WERI-Rb-1 (cell line): ENCODE measurements around the gene C1orf232.

Experiments used
- DNase-seq: peaks from one replicate; pipeline ENCODE4 v3.0.0-alpha.2; 2020
- H3K27ac ChIP-seq: fragments of 250-450 bp; sonication (Bioruptor Pico); 2 replicates; pipeline ENCODE4 v1.5.1; 2020; ENCODE audit warnings: mild to moderate bottlenecking, moderate library complexity
- H3K27me3 ChIP-seq: fragments of 250-450 bp; sonication (Bioruptor Pico); 2 replicates; pipeline ENCODE4 v1.5.1; 2021; ENCODE audit warnings: mild to moderate bottlenecking, low read depth, moderate library complexity; ENCODE audit not compliant: insufficient read depth, severe bottlenecking
- H3K36me3 ChIP-seq: fragments of 250-450 bp; sonication (Bioruptor Pico); 2 replicates; pipeline ENCODE4 v1.5.1; 2020; ENCODE audit warnings: mild to moderate bottlenecking, moderate library complexity
- H3K4me3 ChIP-seq: 2 replicates; pipeline ENCODE4 v1.5.1; 2011; ENCODE audit warnings: low read depth, mild to moderate bottlenecking, control low read depth, low read length
- H3K9me3 ChIP-seq: fragments of 250-450 bp; sonication (Bioruptor Pico); 2 replicates; pipeline ENCODE4 v1.5.1; 2021; ENCODE audit warnings: mild to moderate bottlenecking, moderate library complexity; ENCODE audit not compliant: severe bottlenecking
- TF ChIP-seq, protein P1 (sequence below): IDR thresholded peaks from 2 replicates; pipeline ENCODE4 v1.5.1; 2011; ENCODE audit warnings: low read depth, mild to moderate bottlenecking, control low read depth, inconsistent platforms, low read length

C1orf232 gene

DNA sequence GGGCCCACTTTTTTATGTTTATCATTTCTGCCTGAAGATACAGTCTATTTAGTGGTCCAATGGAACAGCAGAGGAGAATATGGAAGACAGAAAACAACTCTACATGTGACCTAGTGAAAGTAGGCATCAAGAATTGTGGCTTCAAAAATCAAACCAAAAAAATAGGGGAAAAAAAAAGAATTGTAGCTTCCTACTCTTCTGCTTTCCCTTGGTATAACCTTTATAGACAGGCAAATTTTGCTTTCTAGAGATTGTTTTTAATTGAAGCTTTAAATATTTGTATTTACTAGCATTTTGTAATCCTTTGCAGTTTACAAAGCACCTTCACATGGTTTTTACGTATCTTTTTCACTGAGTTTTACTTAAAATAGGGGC is 42.8 kb downstream of the C1orf232 start:
- TF ChIP-seq, protein P1, sequence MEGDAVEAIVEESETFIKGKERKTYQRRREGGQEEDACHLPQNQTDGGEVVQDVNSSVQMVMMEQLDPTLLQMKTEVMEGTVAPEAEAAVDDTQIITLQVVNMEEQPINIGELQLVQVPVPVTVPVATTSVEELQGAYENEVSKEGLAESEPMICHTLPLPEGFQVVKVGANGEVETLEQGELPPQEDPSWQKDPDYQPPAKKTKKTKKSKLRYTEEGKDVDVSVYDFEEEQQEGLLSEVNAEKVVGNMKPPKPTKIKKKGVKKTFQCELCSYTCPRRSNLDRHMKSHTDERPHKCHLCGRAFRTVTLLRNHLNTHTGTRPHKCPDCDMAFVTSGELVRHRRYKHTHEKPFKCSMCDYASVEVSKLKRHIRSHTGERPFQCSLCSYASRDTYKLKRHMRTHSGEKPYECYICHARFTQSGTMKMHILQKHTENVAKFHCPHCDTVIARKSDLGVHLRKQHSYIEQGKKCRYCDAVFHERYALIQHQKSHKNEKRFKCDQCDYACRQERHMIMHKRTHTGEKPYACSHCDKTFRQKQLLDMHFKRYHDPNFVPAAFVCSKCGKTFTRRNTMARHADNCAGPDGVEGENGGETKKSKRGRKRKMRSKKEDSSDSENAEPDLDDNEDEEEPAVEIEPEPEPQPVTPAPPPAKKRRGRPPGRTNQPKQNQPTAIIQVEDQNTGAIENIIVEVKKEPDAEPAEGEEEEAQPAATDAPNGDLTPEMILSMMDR = no peak
- Histone ChIP-seq H3K4me3 (no peak overlapping the region), H3K27me3 (no peaks in the 10 kb centered on the region), H3K9me3 (no peaks in the 10 kb centered on the region), H3K36me3 (peaks cover 6% of the 10 kb centered on the region; the same call in 1 of the 2 replicates), H3K27ac (peak overlapping the region; percentile 71)
- no peak for DNase-seq

GRCh38 chr1:26125382-26125781 is 43.4 kb downstream of the C1orf232 start:
- Histone ChIP-seq H3K9me3 (no peaks in the 10 kb centered on the region), H3K36me3 (peaks cover 7% of the 10 kb centered on the region; the same call in 1 of the 2 replicates), H3K4me3 (no peak overlapping the region), H3K27me3 (no peaks in the 10 kb centered on the region), H3K27ac (peak overlapping the region; percentile 71)
- TF ChIP-seq, protein P1 = no peak
- no peak for DNase-seq

- Histone ChIP-seq H3K4me3 (no peak overlapping the region), H3K27ac (no peak overlapping the region)
- TF ChIP-seq, protein P1 = no peak
These were observed 44.1 kb downstream of the C1orf232 start for GRCh38 chr1:26124418-26125331.

DNA sequence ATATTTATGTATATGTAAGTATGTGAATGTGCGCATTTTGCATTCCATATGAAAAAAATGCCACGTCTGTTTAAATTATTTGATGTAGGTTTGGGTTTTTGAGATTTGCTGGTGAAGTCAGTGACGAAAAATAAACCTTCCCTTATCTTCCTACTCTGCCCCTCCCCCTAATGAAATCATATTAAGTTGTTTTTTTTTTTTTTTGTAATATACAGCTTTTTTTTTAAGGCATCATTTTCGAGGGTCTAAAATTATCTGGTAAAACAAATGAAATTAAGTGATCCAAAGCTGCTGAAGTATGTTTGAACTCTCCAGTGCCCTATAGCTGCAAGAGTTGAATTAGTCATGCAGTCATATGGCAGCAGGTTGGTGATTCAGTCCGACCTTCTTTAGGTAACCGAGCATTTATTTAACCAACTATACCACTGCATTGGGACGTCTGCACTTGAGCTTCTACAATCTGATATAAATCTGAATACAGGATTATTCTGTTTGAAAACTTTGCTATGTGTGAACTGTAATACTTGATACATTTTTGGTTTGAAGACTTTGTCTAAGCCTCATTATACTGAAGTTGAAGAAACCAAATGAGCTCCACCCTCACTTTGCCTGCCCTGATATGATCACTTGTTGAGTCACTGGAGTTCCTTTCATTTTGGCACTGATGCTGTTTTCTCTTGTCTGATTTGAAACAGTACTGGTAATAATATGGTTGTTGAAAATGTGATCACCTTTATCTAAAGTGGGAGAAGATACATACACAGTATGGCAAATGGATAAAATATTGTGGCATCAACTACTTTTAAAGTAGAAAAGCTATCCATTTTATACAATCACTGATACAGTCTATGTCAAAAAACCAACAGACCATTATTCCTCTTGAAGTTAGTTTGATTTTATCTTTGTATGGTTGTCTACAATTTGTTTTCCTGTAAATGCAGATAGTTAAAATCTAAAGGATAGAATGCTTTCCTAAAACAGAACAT is 45.5 kb downstream of the C1orf232 start:
- Histone ChIP-seq H3K9me3 (no peaks in the 10 kb centered on the region), H3K4me3 (no peak overlapping the region), H3K36me3 (peaks cover 25% of the 10 kb centered on the region), H3K27ac (no peak overlapping the region), H3K27me3 (no peaks in the 10 kb centered on the region)
- DNase-seq = no peak
- TF ChIP-seq, protein P1 = no peak

More at GRCh38 chr1:26124418-26125331, 44.1 kb downstream of the C1orf232 start:
- Histone ChIP-seq H3K36me3 (peaks cover 14% of the 10 kb centered on the region; the same call in 1 of the 2 replicates), H3K27me3 (no peaks in the 10 kb centered on the region), H3K9me3 (no peaks in the 10 kb centered on the region)
- DNase-seq = no peak

- Histone ChIP-seq H3K36me3 (peaks cover 37% of the 10 kb centered on the region), H3K27me3 (no peaks in the 10 kb centered on the region), H3K4me3 (no peak overlapping the region), H3K9me3 (no peaks in the 10 kb centered on the region), H3K27ac (peak overlapping the region; percentile 60)
- TF ChIP-seq, protein P1 = no peak
- no peak for DNase-seq
These were observed 46.6 kb downstream of the C1orf232 start for GRCh38 chr1:26121854-26122773.
